Fibroblast of peridontal ligament (primary cell): Measurements from ENCODE around the gene ARMH1.

ENCODE experiments used
- DNase-seq: peaks from one replicate; pipeline ENCODE4 v3.0.0-alpha.2; 2010; ENCODE audit errors: extremely low read depth

Gene ARMH1

DNA sequence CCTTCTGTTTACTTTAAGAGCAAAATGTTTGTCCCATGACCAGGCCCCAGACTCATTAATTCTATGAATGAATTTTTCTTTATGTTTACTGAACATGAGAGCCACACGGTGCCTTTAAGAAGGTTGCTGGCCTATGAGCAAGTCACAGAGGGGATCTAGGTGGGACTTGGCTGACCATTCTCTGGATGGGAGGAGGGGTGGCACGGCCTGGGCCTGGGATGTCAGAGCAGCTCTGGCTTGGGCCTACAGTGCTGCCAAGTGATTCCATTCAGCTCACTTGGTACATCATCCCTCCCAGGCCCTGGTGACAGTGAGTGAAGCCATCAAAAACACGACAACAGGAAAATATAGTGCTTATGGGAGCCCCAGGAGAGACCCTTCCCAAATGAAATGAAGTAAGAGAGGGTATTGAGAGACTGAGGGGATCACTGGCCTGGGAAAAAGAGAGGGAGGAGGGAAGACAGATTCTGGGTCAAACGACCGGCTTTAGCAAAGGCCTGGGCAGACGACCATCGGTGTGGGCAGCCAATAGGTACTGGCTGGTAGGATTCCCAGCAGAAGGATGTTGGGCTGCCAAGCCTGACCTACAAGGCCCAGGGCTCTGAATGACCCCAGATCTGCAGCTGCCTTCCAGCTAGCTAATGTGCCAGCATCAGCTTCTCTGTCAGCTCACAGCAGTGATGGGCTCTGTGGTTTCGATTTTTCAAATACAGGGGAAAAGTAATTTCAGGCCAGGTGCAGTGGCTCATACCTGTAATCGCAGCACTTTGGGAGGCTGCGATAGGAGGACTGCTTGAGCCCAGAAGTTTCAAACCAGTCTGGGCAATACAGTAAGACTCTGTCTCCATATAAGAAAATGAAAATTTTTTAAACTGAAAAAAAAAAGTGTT, 3.5 kb upstream of the ARMH1 start:
- DNase-seq = no peak

- DNase-seq = peak; percentile 48
These were observed 2.1 kb upstream of the ARMH1 start for GRCh38 chr1:44672254-44672955.

DNA sequence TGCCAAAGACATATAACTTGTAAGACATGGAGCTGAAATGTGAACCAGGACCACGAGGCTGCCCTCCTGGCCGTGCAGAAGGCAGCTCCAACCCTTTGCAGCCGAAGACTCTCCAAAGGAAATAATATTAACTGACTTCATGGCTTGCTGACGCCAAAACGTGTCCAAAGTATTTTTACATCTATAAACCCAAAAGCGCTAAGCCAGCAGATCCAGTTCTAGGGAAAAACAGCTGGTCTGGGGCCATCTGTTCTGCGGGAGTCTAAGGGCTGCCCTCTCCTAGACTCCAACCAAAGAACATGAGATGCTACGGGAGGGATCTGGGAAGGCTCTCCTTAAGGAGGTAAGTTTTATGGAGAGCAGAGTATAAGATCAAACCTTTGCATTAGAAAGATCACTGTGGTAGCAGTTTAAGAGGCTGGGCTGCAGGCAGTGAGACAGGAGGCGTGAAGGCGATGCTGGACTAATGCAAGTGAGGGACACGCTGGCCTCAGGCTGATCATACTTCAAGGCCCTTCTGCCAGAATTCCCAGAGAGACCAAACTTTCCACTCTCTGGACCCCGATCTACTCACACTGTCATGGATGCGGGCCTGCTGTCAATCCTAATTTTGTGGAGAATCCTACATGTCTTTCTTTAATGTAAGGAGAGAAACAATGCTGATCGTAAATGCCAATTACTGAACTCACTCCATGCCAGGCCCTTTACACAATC, 1.4 kb upstream of the ARMH1 start:
- DNase-seq = no peak

- DNase-seq = no peak
These were observed 820 bp upstream of the ARMH1 start for GRCh38 chr1:44673675-44674112.

DNA sequence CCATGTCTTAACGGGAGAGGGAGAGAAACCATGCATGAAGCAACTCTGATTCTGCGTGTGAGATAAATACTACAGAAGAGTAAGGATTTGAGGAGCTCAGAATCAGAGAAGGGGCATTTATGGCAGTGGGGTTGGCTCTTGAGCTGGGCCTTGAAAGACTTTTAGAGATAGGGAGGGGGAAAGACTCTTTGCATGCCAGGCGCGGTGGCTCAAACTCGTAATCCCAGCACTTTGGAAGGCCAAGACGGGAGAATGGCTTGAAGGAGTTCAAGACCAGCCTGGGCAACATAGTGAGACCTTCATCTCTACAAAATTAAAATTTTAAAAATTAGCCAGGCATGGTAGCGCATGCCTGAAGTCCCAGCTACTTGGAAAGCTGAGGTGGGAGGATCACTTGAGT, 672 bp downstream of the ARMH1 start:
- DNase-seq = no peak

DNA sequence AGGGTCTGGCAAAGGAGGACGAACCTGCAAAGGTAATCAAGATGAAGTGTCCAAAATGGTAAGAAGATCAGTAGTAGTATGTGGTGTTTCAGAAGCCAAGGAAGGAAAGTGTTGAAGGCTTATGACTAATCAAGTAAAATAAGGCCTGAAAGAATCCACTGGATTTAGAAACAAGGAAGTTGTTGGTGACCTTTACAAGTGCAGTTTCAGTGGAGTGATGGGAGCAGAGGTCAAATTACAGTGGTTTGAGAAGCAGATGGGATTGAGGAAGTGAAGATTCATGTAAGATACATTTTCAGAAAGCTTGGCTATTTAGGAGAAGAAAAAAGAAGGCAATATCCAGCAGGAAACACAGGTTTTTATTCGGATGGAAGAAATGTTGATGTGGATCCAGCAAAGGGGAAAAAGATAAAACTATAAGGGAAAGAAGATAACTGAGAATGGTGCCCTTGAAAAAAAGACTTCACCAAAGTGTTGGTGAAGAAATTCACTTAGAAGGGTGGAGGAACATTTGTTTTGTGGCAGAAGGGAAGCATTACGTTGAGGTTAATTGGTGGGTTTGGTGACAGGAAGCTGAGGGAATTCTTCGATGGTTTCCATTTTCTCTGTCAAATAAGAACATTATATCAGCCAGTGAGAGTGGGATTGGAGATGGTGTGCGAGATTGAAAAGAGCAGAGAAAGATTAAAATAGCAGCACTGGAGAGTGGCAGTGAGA, 2.1 kb downstream of the ARMH1 start:
- DNase-seq = peak; percentile 78

DNA sequence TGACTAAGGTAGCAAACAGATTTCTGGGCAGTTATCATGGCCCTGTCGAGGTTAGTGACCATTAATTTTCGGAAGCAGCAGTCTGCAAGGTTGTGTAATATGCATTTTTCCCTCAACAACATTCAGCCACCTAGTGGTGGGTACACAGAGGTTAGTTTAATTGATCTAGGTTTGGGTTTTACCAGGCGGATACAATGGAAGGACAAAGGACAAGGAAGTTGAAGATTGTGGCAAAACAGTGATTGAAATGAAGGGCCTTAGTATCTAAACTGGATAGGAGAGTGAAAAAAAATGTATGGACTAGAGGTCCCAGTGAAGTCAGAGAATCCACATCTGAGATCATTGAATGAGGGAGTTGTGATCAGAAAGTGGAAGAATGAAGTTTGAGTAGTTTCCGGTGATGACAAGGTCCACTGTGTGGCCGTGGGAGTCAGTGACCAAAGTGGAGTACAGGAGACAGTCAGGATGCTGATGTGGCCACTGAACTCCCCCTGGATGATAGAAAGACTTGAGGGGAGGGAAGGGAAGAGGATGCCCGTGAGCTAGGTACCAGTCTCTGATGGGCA, 2.8 kb downstream of the ARMH1 start:
- peak; percentile 41 for DNase-seq

- DNase-seq = no peak
These were observed 3.6 kb downstream of the ARMH1 start for GRCh38 chr1:44678120-44678519.

DNA sequence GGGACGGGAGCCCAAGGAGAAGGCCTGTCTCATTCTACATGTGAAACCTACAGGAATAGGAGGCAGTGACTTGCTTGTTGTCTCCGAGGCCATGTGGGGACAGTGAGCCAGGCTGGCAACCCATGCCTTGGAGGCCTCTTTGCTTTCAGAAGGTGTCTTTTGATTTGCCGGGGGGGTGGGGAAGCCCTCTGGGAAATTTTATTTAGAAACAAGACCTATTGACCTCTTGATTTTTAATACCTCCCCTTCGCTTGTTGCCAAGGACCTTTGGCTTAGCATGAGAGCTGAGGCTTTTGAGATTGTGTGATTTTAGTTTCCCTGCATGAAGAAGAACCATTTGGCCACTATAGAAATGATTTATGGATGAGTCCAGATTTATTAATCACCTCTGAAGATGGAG, 4.1 kb downstream of the ARMH1 start:
- DNase-seq = no peak

- DNase-seq = no peak
These were observed 5.0 kb downstream of the ARMH1 start for GRCh38 chr1:44679468-44679867.

DNA sequence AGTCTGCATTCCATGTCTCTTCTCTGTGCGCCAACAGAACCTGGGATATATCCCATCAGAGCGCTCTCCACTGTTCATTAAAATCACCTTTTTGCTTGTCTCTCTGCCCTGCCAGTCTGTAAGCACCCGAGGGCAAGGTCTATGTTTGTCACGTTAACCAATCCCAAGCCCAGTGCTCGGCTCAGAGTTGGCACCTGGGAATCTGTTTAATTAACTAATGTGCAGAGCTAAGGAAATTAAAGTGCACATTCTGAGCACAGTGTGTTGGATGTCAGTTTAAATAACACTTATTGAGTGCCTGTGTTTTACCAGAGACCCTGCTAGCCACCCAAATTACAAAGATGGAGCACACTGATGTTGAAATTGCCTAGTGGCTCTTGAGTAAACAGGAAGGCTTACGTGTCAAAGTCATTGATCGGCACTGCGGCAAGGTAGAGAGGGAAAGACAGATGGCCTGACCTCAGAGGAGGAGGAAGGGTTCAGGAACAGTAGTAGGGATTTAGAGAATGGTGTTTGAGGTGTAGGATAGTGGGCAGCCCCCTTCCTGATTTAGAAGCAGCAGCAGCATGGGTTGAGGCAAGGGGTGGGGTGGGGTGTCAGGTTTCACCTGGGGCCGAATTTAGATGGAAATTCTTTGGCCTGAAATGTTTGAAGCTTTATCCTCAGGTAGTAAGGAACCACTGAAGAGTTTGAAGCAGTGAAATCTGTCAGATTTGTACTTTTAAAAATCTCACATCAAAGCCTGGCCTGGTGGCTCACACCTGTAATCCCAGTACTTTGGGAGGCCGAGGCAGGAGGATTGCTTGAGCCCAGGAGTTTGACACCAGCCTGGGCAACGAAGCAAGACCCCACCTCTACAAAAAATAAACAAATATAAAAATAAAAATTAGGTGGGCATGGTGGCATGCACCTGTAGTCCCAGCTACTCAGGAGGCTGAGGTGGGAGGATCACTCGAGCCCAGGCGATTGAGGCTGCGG, 7.7 kb downstream of the ARMH1 start:
- no peak for DNase-seq

DNA sequence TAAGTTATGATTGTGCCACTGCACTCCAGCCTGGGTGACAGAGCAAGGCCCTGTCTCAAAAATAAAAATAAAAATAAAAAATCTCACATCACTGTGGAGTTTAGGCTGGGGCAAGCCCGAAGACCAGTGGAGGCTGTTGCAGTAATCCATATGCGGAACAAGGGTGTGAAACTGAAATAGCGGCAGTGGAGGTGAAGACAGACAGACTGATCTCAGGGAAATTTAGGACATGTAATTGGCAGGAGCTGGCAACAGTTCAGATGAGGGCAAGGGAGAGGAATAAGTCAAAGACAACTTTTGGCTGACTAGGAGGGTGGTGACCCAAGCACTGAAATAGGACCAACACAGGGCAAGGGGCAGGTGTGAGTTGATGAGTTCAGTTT, 8.4 kb downstream of the ARMH1 start:
- no peak for DNase-seq

GRCh38 chr1:44684525-44684924, 10.0 kb downstream of the ARMH1 start:
- DNase-seq = no peak

DNA sequence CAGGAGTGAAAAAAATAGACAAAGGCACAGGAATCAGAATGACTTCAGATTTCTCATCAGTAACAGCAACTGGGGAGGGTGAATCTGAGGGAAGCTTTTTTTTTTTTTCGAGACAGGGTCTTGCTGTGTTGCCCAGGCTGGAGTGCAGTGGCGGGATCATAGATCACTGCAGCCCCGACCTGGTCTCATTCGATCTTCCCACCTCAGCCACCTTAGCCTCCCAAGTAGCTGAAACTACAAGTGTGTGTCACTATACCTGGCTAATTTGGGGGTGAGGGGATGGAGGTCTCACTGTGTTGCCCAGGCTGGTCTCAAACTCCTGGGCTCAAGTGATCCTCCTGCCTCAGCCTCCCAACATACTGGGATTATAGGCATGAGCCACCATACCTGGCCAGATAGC, 10.7 kb downstream of the ARMH1 start:
- no peak for DNase-seq

GRCh38 chr1:44685881-44686280, 11.4 kb downstream of the ARMH1 start:
- DNase-seq = no peak

DNA sequence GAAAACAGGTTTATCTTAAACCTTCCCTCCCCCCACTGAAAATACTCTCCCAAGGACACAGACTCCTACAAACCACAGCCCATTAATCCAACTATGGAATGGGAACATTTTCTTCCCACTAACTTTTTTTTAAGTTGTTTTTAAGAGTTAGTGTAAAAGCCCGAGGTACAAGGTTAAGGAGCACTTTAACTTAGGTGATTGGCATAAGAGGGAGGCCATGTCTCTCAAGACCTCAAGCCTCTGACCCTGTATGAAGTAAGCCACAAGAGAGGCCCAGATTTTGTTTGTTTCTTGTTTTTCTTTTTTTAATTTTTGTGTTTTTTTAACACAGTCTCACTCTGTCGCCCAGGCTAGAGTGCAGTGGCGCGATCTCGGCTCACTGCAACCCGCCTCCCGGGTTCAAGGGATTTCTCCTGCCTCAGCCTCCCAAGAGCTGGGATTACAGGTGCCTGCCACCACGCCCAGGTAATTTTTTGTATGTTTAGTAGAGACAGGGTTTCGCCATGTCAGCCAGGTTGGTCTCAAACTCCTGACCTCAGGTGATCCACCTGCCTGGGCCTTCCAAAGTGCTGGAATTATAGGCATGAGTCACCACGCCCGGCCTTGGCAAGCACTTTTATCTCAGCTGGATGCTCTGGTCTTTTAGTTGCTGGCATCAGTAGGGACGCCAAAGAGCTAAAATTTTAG, 14.4 kb downstream of the ARMH1 start:
- DNase-seq = no peak

GRCh38 chr1:44689447-44689765, 14.9 kb downstream of the ARMH1 start:
- DNase-seq = no peak

GRCh38 chr1:44693159-44693558, 18.6 kb downstream of the ARMH1 start:
- no peak for DNase-seq

GRCh38 chr1:44693900-44694299, 19.4 kb downstream of the ARMH1 start:
- DNase-seq = no peak
